Erythroblast (primary cell): ENCODE data around the gene EDNRB.

Experiments
- GATA1 ChIP-seq: IDR thresholded peaks from 2 replicates; pipeline ENCODE4 v1.6.1; 2011; ENCODE audit warnings: low read depth, mild to moderate bottlenecking, control low read depth, low read length, moderate library complexity
- POLR2A ChIP-seq: IDR thresholded peaks from 2 replicates; pipeline ENCODE4 v1.6.1; 2011; ENCODE audit warnings: mild to moderate bottlenecking, low read length

DNA sequence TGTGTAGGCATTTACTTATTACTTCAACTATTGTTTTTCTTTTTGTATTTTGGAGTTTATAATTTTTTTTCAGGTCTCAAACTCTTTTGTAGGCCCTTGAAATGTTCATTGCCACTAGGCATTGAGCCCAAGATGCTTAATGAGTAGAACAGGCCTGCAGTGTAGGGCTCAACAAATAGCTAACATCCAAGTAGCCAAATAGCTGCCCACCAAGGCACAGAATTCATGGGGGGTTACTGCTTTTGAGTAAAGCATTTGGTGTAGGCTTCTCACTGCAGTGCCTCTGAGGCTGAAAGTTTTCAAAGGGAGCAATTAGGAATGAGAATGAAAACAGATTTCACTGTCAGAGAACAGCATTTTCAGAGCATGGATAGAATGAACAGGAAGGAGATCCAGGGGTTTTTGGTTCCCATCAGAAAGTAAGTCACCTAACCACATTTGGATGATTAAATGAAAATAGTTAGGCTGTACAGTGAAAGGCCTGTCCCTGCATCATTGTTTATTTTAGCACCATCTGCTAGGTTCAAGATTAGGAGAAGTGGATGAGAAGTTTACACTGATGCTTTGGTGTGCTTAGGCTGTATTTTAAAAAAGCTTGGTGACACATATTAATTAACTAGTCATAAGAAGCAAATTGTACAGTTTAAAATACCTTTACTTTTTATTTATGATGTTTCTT lies 61.0 kb downstream of the EDNRB start:
- TF ChIP-seq POLR2A = no peak
- TF ChIP-seq GATA1 = no peak
